Natural killer cell (primary cell): ENCODE data around the gene NEDD4L. TPM values are rescaled to one million over a fixed set of nuclear protein-coding genes. Genes with fewer than 3 reads are reported as not detected.

ENCODE experiments used
- ATAC-seq, 3 donors: fragments of 150-1000 bp in 2 of 3; fragments of 200-7000 bp in 1 of 3; cut with Tn5 transposase; 1 replicate in 1 of 3; 2 replicates in 2 of 3; pipeline ENCODE4 v1.10.0; 2021; ENCODE audit warnings: mild to moderate bottlenecking in 2 of 3, moderate library complexity in 2 of 3
- DNase-seq, 2 donors: peaks; one replicate each; pipeline versions ENCODE4 v3.0.0 to v3.0.0-alpha.2; 2013 to 2021; ENCODE audit warnings: mixed read lengths in 1 of 2
- H3K27ac ChIP-seq: one replicate; pipeline ENCODE4 v1.5.1; 2013; ENCODE audit warnings: mild to moderate bottlenecking, low read length
- H3K27me3 ChIP-seq: one replicate; pipeline ENCODE4 v1.6.1; 2013; ENCODE audit warnings: low read length; ENCODE audit not compliant: control insufficient read depth, insufficient read depth
- H3K36me3 ChIP-seq: one replicate; pipeline ENCODE4 v1.6.1; 2013; ENCODE audit warnings: low read length; ENCODE audit not compliant: control insufficient read depth, insufficient read depth
- H3K4me1 ChIP-seq: one replicate; pipeline ENCODE4 v1.6.1; 2013; ENCODE audit warnings: low read length; ENCODE audit not compliant: control insufficient read depth, insufficient read depth
- H3K4me3 ChIP-seq: one replicate; pipeline ENCODE4 v1.5.1; 2013; ENCODE audit warnings: low read length
- H3K9me3 ChIP-seq: one replicate; pipeline ENCODE4 v1.6.1; 2013; ENCODE audit warnings: low read length; ENCODE audit not compliant: control insufficient read depth, insufficient read depth
- H3K27ac Mint-ChIP-seq, 2 donors: one replicate each; pipeline ENCODE4 v1.8.0; 2022; ENCODE audit warnings: mild to moderate bottlenecking in 2 of 2, mixed read lengths in 2 of 2, moderate library complexity in 1 of 2
- H3K27me3 Mint-ChIP-seq, 2 donors: one replicate each; pipeline ENCODE4 v1.8.0; 2022; ENCODE audit warnings: low read depth in 2 of 2, mixed read lengths in 2 of 2
- H3K36me3 Mint-ChIP-seq: one replicate; pipeline ENCODE4 v1.8.0; 2022; ENCODE audit warnings: mixed read lengths
- H3K4me1 Mint-ChIP-seq, 2 donors: one replicate each; pipeline ENCODE4 v1.8.0; 2022; ENCODE audit warnings: mixed read lengths in 2 of 2
- H3K4me3 Mint-ChIP-seq: one replicate; pipeline ENCODE4 v1.8.0; 2022; ENCODE audit warnings: mild to moderate bottlenecking, moderate library complexity, mixed read lengths
- H3K9me3 Mint-ChIP-seq, 2 donors: one replicate each; pipeline ENCODE4 v1.8.0; 2022; ENCODE audit warnings: mixed read lengths in 2 of 2
- WGBS: methylation state at CpG from one replicate; pipeline ENCODE4 v1.1.7; 2013; ENCODE audit warnings: missing lambda C conversion rate; ENCODE audit not compliant: insufficient coverage; 5-methylcytosine and 5-hydroxymethylcytosine counted together
- intact Hi-C: fragments of 100-400 bp; cut with micrococcal nuclease; formaldehyde crosslinking; loops from one replicate; pipeline ENCODE4 v1.14.2; 2022
- total RNA-seq, 4 donors: library from RNA; stranded (reverse); fragments of 120-200 nt in 1 of 4; gene quantifications; one replicate each; pipeline versions ENCODE4 v1.2.3 to v1.2.4, GENCODE V29; 2013 to 2022
- TF ChIP-seq, protein P1 (sequence below): fragments of 200-600 bp; IDR thresholded peaks from one replicate; pipeline ENCODE4 v1.8.0; 2022; ENCODE audit warnings: antibody characterized with exemption

The NEDD4L gene
- total RNA-seq, 3 donors from 2014 or later (not counting 1 experiment from before 2014, with no cell fraction given): 3.4 to 15.3 (median 14.3) TPM

DNA sequence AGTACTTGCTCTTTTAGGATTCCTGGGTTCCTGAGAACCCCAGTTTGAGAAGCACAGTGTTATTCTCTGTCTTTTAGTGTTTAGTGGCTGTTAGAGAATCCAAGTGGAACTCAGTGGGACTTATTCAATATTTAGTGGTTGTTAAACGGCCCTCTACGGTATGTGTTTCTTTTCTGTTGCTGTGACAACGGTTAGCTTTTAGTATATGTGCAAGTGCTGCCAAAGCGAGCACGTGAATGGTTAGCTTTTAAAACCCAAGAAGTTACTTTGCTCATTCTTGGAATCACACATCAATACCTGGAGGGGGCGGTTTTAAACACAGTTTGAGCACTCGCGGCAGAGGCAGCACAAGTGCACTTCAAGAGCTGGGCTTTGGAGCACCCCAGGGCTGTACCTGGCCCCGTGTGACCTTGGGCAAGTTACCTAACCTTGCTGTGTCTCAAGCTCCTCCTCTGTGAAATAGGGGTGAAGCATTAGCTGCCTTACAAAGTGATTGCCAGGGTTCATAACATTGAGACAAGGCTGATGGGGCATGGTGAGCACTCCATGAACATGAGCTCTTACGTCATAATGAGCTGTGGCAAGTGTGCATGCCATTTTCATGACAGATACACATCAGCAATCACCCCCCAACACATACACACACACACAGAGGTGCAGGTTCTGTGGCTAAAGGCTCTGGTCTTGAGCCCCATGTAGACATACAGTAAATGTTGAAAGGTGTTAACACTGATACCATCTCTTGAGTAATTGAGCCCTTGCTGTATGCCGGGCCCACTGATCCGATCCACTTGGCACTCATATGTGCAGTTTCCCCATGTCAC is 350.8 kb downstream of the NEDD4L start:
- no peaks in the 10 kb centered on the region for H3K27me3 Mint-ChIP-seq
- no peaks in the 10 kb centered on the region for H3K4me1 ChIP-seq
- H3K27ac Mint-ChIP-seq: no peak overlapping the region
- H3K4me3 ChIP-seq: no peak overlapping the region
- 91% methylated on average over 12 of the region's 12 CpGs for WGBS
- H3K9me3 Mint-ChIP-seq: no peaks in the 10 kb centered on the region
- no peaks in the 10 kb centered on the region for H3K36me3 Mint-ChIP-seq
- H3K4me1 Mint-ChIP-seq: no peaks in the 10 kb centered on the region
- DNase-seq (no peak), ATAC-seq (no peak)
- no peaks in the 10 kb centered on the region for H3K27me3 ChIP-seq
- TF ChIP-seq, protein P1, sequence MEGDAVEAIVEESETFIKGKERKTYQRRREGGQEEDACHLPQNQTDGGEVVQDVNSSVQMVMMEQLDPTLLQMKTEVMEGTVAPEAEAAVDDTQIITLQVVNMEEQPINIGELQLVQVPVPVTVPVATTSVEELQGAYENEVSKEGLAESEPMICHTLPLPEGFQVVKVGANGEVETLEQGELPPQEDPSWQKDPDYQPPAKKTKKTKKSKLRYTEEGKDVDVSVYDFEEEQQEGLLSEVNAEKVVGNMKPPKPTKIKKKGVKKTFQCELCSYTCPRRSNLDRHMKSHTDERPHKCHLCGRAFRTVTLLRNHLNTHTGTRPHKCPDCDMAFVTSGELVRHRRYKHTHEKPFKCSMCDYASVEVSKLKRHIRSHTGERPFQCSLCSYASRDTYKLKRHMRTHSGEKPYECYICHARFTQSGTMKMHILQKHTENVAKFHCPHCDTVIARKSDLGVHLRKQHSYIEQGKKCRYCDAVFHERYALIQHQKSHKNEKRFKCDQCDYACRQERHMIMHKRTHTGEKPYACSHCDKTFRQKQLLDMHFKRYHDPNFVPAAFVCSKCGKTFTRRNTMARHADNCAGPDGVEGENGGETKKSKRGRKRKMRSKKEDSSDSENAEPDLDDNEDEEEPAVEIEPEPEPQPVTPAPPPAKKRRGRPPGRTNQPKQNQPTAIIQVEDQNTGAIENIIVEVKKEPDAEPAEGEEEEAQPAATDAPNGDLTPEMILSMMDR: no peak
- H3K9me3 ChIP-seq: no peaks in the 10 kb centered on the region
- intact Hi-C loops: no loop called here
- H3K27ac ChIP-seq: no peak overlapping the region
- H3K36me3 ChIP-seq: no peaks in the 10 kb centered on the region
- H3K4me3 Mint-ChIP-seq: no peak overlapping the region

DNA sequence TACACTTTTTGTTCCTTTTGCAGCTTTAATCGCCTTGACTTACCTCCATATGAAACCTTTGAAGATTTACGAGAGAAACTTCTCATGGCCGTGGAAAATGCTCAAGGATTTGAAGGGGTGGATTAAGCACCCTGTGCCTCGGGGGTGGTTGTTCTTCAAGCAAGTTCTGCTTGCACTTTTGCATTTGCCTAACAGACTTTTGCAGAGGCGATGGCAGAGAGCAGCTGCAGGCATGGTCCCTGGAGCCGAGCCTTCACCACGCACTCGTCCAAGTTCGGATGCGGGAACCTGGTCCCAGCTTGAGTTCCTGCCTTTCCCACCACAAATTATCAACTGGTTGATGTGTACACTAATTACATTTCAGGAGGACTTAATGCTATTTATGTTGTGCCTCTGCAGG is 352.1 kb downstream of the NEDD4L start:
- WGBS: 85% methylated on average over 10 of the region's 10 CpGs
- Mint-ChIP-seq H3K27me3 (no peaks in the 10 kb centered on the region), H3K4me3 (no peak overlapping the region), H3K9me3 (no peaks in the 10 kb centered on the region), H3K4me1 (no peaks in the 10 kb centered on the region), H3K36me3 (no peaks in the 10 kb centered on the region), H3K27ac (no peak overlapping the region)
- TF ChIP-seq, protein P1: no peak
- Histone ChIP-seq H3K27ac (no peak overlapping the region), H3K27me3 (no peaks in the 10 kb centered on the region), H3K4me3 (no peak overlapping the region), H3K4me1 (no peaks in the 10 kb centered on the region), H3K36me3 (no peaks in the 10 kb centered on the region), H3K9me3 (no peaks in the 10 kb centered on the region)
- intact Hi-C loops: no loop called here
- DNase-seq: no peak
- no peak for ATAC-seq

DNA sequence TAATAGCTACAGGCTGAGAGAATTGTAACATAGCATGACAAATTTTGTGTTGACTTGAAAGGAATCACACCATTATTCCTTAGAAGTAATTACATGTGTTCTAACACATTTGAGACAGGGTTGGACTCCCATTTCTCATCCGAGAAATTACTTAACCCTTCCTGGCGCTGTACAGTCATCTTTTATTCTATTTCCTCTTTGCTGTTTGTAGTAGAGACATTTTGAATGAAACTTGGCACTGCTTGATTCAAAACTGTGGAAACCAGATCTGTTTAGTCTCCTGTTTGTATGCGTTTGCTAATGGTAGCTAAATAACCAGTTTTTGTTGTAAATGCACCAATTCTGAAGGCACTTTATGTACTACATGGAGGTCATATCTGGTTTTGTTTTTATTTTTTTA is 352.9 kb downstream of the NEDD4L start:
- 95% methylated on average over 3 of the region's 3 CpGs for WGBS
- Mint-ChIP-seq H3K4me1 (no peaks in the 10 kb centered on the region), H3K36me3 (no peaks in the 10 kb centered on the region), H3K4me3 (no peak overlapping the region), H3K27ac (no peak overlapping the region), H3K9me3 (no peaks in the 10 kb centered on the region), H3K27me3 (no peaks in the 10 kb centered on the region)
- no peaks in the 10 kb centered on the region for H3K36me3 ChIP-seq
- no peaks in the 10 kb centered on the region for H3K9me3 ChIP-seq
- H3K27ac ChIP-seq: no peak overlapping the region
- TF ChIP-seq, protein P1: no peak
- H3K27me3 ChIP-seq: no peaks in the 10 kb centered on the region
- ATAC-seq (no peak), DNase-seq (no peak)
- H3K4me1 ChIP-seq: no peaks in the 10 kb centered on the region
- no peak overlapping the region for H3K4me3 ChIP-seq
- intact Hi-C loops: no loop called here
